Neural crest cell (in vitro differentiated cells): Measurements from ENCODE around the gene PRKCI. TPM values are rescaled to one million over a fixed set of nuclear protein-coding genes. Genes with fewer than 3 reads are reported as not detected.

ENCODE experiments used
- DNase-seq: peaks from one replicate; pipeline ENCODE4 v3.0.0; 2021; ENCODE audit warnings: low read depth, mixed read lengths, low spot score
- H3K27ac Mint-ChIP-seq: one replicate; pipeline ENCODE4 v1.8.0; 2021; ENCODE audit warnings: mild to moderate bottlenecking, mixed read lengths; ENCODE audit not compliant: unreplicated experiment
- H3K27me3 Mint-ChIP-seq: 2 replicates; pipeline ENCODE4 v1.8.0; 2021; ENCODE audit warnings: low read depth, mild to moderate bottlenecking, mixed read lengths
- H3K36me3 Mint-ChIP-seq: 2 replicates; pipeline ENCODE4 v1.8.0; 2021; ENCODE audit warnings: low read depth, mild to moderate bottlenecking, mixed read lengths
- H3K4me1 Mint-ChIP-seq: 2 replicates; pipeline ENCODE4 v1.8.0; 2021; ENCODE audit warnings: mixed read lengths
- H3K4me3 Mint-ChIP-seq: one replicate; pipeline ENCODE4 v1.8.0; 2021; ENCODE audit warnings: mild to moderate bottlenecking, mixed read lengths
- H3K9me3 Mint-ChIP-seq: 2 replicates; pipeline ENCODE4 v1.8.0; 2021; ENCODE audit warnings: mixed read lengths
- CTCF ChIP-seq: fragments of 200-600 bp; sonication (generic); conservative IDR thresholded peaks from 2 replicates; pipeline ENCODE4 v1.5.0; 2021; ENCODE audit warnings: antibody characterized with exemption, mild to moderate bottlenecking
- long read RNA-seq: library from polyadenylated mRNA; unstranded; transcript quantifications from one replicate; pipeline ENCODE4 v2.0.0, GENCODE V29; 2020
- total RNA-seq: library from RNA; stranded (reverse); gene quantifications from 2 replicates; pipeline ENCODE4 v1.2.1, GENCODE V29; 2021

The PRKCI gene
- total RNA-seq, result 33.4 and 40.9 TPM in 2 replicates
- long read RNA-seq, full-length matches to known transcripts, result 8 of 22 reads
- long read RNA-seq, partial matches to known transcripts, result 8 of 22 reads
- long read RNA-seq, other reads (novel, unspliced or antisense), result 6 of 22 reads

- Mint-ChIP-seq H3K36me3 (peaks cover 2% of the 10 kb centered on the region), H3K9me3 (no peaks in the 10 kb centered on the region), H3K4me1 (peaks cover 28% of the 10 kb centered on the region), H3K4me3 (peak within 1 kb of the TSS; percentile 98), H3K27ac (peak within 1 kb of the TSS; percentile 100), H3K27me3 (no peaks in the 10 kb centered on the region)
- no peak for TF ChIP-seq CTCF
- peak; percentile 86 for DNase-seq
These were observed at the start of gene PRKCI for GRCh38 chr3:170221924-170222646. Gene PRKCI, plus strand, starts transcription at chr3:170222424. Its CDS starts 246 bp downstream, at chr3:170222670.

GRCh38 chr3:170178651-170179050 is 43.6 kb upstream of the PRKCI start:
- peak overlapping the region; percentile 68 for H3K4me3 Mint-ChIP-seq
- H3K9me3 Mint-ChIP-seq, result no peaks in the 10 kb centered on the region
- H3K36me3 Mint-ChIP-seq, result peaks cover 16% of the 10 kb centered on the region
- H3K27me3 Mint-ChIP-seq, result no peaks in the 10 kb centered on the region
- no peak overlapping the region for H3K27ac Mint-ChIP-seq
- DNase-seq, result no peak
- H3K4me1 Mint-ChIP-seq, result peaks cover 27% of the 10 kb centered on the region
- TF ChIP-seq CTCF, result no peak

GRCh38 chr3:170179432-170179831 is 42.8 kb upstream of the PRKCI start:
- H3K4me3 Mint-ChIP-seq, result peak overlapping the region; percentile 92
- no peak overlapping the region for H3K27ac Mint-ChIP-seq

GRCh38 chr3:170180079-170180907 is 41.9 kb upstream of the PRKCI start:
- Mint-ChIP-seq H3K4me3 (peak overlapping the region; percentile 92), H3K36me3 (peaks cover 11% of the 10 kb centered on the region), H3K9me3 (no peaks in the 10 kb centered on the region), H3K27ac (peak overlapping the region; percentile 92), H3K27me3 (no peaks in the 10 kb centered on the region), H3K4me1 (peaks cover 27% of the 10 kb centered on the region)
- no peak for DNase-seq
- no peak for TF ChIP-seq CTCF

More at GRCh38 chr3:170179432-170179831, 42.8 kb upstream of the PRKCI start:
- Mint-ChIP-seq H3K27me3 (no peaks in the 10 kb centered on the region), H3K9me3 (no peaks in the 10 kb centered on the region), H3K4me1 (peaks cover 27% of the 10 kb centered on the region), H3K36me3 (peaks cover 14% of the 10 kb centered on the region)
- DNase-seq, result no peak
- TF ChIP-seq CTCF, result no peak

- H3K4me1 Mint-ChIP-seq, result peaks cover 27% of the 10 kb centered on the region
- DNase-seq, result peak; percentile 86
- H3K9me3 Mint-ChIP-seq, result no peaks in the 10 kb centered on the region
- peak within 1 kb of the TSS; percentile 100 for H3K4me3 Mint-ChIP-seq
- no peaks in the 10 kb centered on the region for H3K27me3 Mint-ChIP-seq
- TF ChIP-seq CTCF, result no peak
- peak within 1 kb of the TSS; percentile 100 for H3K27ac Mint-ChIP-seq
- peaks cover 11% of the 10 kb centered on the region for H3K36me3 Mint-ChIP-seq
These were observed 41.0 kb upstream of the PRKCI start, which contains the start of gene PHC3 for GRCh38 chr3:170180908-170181885. Gene PHC3, minus strand, starts transcription at chr3:170181733. Its CDS starts 18 bp downstream, at chr3:170181715.
